Stimulated activated naive CD4-positive, alpha-beta T cell treated with Interleukin-2 at 50 U/mL for 16 hours (primary cell): ENCODE measurements around the gene CTSA.
A peak's percentile ranks its signal among the peaks of the same experiment; 100 is the strongest.

ENCODE experiments used
- DNase-seq: peaks from one replicate; lab custom pipeline; 2025; lab: John Stamatoyannopoulos, UW

CTSA gene

DNA sequence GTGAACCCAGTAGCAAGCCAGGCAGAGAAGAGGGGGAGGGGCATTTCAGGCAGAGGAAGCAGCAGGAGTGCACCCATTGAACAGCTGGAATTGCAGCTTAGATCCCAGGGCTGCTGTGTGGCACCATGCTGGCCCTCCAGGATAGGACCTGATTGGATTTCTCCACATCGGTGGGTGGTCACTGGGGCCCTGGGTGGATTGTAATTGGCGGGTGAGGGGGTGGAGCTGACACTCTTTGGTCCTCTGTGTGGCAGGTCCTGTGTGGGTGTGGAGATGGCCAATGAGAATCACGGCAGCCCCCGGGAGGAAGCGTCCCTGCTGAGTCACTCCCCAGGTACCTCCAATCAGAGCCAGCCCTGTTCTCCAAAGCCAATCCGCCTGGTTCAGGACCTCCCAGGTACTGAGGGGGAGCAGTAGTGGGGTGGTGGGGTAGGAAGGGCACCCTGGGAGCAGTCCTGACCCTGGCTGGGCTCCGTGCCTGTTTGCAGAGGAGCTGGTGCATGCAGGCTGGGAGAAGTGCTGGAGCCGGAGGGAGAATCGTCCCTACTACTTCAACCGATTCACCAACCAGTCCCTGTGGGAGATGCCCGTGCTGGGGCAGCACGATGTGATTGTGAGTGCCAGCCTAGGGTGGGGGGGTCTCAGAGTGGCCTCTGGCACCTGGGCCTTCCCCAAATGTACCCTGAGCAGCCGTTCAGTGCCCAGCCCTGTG lies 47.7 kb downstream of the CTSA start:
- no peak for DNase-seq

DNA sequence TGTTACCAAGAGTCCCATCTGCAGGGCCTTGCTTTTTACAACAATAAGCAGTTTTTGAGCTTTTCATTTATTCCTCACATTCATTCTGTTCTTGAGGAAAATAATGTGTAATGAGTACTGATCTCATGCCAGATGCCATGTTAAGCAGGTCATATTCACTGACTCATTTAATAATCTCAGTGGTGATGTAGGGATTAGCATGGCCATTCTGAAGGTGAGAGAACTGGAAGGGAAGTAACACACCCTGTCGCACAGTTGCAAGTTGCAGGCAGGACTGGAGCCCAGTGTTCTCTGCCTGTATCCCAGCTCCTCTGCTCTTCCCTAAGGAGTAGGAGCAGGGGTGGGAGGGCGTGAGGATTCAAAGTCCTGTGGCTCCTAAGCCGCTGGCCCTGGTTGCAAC lies 48.9 kb downstream of the CTSA start:
- no peak for DNase-seq

DNA sequence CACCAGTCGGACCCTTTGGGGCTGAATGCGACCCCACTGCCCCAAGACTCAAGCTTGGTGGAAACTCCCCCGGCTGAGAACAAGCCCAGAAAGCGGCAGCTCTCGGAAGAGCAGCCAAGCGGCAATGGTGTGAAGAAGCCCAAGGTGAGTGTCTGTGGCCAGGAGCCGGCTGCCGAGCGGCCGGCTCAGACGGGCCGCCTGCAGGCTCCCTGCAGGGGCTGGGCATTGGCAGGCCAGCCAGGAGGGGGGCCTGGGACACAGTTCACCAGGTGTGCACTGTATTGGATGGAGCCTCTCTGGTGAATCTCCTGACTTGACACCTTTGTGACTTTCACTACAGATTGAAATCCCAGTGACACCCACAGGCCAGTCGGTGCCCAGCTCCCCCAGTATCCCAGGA lies 49.3 kb downstream of the CTSA start:
- DNase-seq: no peak

DNA sequence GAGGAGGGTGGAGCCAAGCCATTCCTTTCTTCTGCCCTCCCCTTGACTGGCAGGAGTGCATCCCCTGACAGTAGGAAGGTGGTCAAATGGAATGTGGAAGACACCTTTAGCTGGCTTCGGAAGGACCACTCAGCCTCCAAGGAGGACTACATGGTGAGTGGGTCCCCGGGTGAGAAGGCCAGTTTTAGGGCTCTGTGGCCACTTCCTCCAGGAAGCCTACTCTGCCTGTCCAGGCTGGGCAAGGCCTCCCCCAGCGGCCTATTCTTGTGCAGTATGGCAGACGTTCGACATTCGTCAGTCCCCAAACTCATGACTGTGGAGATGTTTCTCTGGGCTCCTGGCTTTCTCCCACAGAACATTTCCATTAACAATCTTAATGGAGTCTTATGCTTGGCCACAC lies 52.5 kb downstream of the CTSA start:
- DNase-seq: no peak

DNA sequence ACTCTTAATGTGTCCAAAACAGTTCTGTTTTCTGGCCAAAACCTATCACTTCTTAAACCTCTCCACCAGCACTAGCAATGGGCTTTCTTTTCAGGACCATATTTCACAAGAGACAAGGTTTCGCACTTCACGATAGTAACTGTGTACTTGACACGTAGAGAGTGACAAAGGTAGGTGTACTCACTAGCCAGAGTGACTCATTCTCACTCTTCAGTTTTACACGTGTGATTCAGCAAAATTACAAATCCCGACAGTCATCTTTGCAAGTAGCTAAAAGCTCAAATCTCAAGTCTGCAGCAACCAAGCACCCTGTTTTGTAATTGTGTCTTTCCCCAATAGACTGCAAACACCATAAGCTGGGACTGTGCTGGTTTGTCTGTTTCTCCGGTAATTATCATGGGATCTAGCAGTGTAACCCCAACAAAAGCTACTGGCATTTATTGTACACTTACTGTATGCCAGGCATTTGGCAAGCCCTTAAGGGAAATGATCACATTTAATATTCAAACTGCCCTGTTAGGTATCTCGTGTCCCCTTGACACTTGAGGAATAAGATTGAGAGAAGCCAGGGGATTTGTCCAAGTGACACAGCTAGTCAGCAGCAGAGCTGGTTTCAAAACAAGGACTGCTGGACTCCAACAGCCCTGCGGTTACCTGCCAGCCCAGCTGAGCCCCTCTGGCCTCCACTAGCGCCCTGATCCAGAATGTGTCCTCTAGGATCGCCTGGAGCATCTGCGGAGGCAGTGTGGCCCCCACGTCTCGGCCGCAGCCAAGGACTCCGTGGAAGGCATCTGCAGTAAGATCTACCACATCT lies 53.2 kb downstream of the CTSA start:
- DNase-seq: no peak

DNA sequence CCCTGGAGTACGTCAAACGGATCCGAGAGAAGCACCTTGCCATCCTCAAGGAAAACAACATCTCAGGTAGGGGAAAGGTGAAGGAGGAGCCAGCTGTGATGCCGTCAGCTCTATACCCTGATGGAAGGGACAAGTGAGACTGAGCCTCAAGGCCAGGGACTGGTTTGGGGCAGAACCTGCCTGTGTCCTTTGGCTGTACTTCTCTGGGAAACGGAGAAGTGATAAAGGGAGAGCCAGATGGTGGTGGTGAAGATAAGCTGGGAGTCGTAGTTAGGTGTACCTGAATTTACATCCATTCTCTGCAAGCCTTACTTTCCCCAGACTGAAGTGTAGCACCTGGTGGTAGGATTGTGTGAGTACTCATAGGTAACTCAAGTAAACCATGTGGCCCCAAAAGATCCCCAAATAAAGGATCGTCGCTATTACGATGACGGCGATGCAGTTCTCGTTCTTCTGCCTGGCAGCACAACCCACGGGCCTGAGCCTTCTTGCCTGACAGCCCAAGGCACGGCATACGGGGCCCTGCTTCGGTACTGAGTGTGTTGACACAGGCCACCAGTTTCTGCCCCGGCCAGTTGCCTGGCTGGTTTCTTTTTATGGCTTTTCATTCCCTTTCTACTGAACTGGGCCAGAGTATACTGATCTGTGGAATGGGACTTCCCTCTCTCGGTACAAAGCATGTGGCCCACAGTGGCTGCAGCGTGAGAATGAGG lies 54.0 kb downstream of the CTSA start:
- no peak for DNase-seq

DNA sequence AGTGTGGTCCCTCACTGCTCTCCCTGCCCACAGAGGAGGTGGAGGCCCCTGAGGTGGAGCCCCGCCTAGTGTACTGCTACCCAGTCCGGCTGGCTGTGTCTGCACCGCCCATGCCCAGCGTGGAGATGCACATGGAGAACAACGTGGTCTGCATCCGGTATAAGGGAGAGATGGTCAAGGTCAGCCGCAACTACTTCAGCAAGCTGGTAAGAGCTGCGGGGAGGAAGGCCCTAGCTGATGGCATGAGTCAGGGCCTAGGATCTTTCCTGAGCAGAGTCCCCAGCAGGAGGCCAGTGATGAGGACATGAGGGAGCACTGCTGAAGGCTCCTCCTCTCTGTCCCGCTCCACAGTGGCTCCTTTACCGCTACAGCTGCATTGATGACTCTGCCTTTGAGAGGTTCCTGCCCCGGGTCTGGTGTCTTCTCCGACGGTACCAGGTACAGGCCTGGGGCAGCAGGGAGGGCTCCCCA lies 54.6 kb downstream of the CTSA start:
- no peak for DNase-seq

DNA sequence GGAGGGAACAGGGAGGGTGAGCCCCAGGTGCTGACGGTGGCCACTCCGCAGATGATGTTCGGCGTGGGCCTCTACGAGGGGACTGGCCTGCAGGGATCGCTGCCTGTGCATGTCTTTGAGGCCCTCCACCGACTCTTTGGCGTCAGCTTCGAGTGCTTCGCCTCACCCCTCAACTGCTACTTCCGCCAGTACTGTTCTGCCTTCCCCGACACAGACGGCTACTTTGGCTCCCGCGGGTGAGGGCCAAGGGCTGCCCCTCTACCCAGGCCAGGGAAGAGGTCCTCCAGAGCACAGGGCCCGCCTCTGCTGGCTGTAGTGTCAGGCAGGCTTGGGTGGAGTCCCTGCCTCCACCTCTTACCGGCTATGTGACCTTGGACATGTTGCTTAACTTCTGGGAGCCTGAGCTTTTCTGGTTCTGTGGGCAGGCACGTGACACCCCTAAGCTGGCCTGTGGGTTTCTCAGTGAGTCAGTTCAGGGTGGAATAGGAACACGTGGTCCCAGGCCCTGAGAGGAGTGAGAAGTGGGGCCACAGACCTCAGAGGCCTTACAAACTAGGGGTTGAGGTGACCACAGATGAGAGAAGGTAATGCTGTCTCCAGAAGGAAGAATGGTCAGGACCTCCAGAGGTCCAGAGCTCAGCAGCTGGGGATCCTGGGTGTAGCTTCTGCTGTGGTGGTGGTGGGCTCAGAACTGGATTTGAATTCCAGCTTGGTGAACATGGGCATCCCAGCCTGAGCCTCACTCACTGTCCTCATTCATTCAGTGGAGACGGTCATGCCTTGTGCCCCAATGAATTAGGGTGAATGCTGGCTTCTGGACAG lies 55.2 kb downstream of the CTSA start:
- peak; percentile 10 for DNase-seq

DNA sequence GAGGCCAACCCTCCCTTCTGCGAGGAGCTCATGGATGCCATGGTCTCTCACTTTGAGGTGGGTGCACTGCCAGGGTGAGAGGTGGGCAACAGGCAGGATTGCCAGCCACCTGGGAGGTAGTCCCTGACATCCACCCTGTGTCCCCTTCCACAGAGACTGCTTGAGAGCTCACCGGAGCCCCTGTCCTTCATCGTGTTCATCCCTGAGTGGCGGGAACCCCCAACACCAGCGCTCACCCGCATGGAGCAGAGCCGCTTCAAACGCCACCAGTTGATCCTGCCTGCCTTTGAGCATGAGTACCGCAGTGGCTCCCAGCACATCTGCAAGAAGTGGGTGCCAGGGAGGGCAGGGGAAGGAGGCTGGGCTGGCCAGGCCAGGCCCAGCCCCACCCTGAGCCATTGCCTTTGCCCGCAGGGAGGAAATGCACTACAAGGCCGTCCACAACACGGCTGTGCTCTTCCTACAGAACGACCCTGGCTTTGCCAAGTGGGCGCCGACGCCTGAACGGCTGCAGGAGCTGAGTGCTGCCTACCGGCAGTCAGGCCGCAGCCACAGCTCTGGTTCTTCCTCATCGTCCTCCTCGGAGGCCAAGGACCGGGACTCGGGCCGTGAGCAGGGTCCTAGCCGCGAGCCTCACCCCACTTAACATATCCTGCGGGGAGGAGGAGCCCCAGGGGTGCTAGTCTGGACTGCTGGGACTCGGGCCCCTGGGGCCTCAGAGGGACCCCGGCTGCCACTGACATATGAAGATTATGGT lies 56.2 kb downstream of the CTSA start:
- DNase-seq: no peak

DNA sequence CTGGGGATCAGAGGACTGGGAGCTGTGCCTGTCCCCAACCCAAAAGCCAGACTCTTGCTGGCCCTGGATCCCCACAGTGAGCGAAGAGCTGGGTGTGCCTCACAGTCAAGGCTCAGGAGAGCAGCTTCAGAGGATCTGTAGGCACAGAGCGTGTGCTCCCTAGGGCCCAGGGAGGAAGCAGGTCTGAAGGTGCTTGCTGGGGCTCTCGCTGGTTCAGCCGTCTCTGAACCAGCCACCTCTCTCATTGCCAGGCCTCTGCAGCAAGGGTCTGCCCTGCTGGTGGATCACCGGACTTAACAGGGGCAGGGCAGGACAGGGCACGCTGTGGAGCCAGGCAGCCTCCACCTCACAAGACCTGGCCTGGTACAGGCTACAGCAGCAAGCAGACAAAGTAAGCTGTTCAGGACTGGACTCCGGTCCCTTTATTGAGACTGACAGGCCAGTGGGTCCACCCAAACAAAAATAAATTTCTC lies 57.2 kb downstream of the CTSA start:
- DNase-seq: no peak
